Calu3 (cell line): ENCODE measurements around the gene LCE1F. TPM values are rescaled to one million over a fixed set of nuclear protein-coding genes. Genes with fewer than 3 reads are reported as not detected.
A peak's percentile ranks its signal among the peaks of the same experiment; 100 is the strongest.

ENCODE experiments used
- Bru-seq: library from RNA; stranded (reverse); fragments of 400-500 nt; gene quantifications from one replicate; lab custom pipeline; 2021; lab: Mats Ljungman, UMichigan
- BruChase-seq, 2 experiments: library from RNA; stranded (reverse); fragments of 400-500 nt; gene quantifications; one replicate each; lab custom pipeline; 2021; lab: Mats Ljungman, UMichigan
- BruUV-seq: library from RNA; stranded (reverse); fragments of 400-500 nt; replicated peaks from 2 replicates; lab custom pipeline; 2021; lab: Mats Ljungman, UMichigan
- CTCF ChIA-PET: fragments of 300-600 bp; sonication (Branson Sonifier 250); formaldehyde crosslinking; loops from one replicate; lab custom pipeline; 2022; ENCODE audit warnings: antibody characterized with exemption; lab: Charles Lee
- DNase-seq: peaks from one replicate; pipeline ENCODE4 v3.0.0; 2022
- H3K27ac Mint-ChIP-seq: one replicate; pipeline ENCODE4 v1.8.0; 2022; ENCODE audit warnings: mixed read lengths; ENCODE audit not compliant: unreplicated experiment
- H3K27me3 Mint-ChIP-seq: one replicate; pipeline ENCODE4 v1.8.0; 2022; ENCODE audit warnings: mixed read lengths; ENCODE audit not compliant: unreplicated experiment
- H3K36me3 Mint-ChIP-seq: one replicate; pipeline ENCODE4 v1.8.0; 2022; ENCODE audit warnings: mild to moderate bottlenecking, moderate library complexity, mixed read lengths; ENCODE audit not compliant: insufficient read depth, unreplicated experiment
- H3K4me1 Mint-ChIP-seq: one replicate; pipeline ENCODE4 v1.8.0; 2022; ENCODE audit warnings: mild to moderate bottlenecking, low read depth, mixed read lengths; ENCODE audit not compliant: unreplicated experiment
- H3K4me3 Mint-ChIP-seq: one replicate; pipeline ENCODE4 v1.8.0; 2022; ENCODE audit warnings: mild to moderate bottlenecking, low read depth, moderate library complexity, mixed read lengths; ENCODE audit not compliant: unreplicated experiment
- H3K9me3 Mint-ChIP-seq: one replicate; pipeline ENCODE4 v1.8.0; 2022; ENCODE audit warnings: low read depth, mixed read lengths; ENCODE audit not compliant: unreplicated experiment
- CTCF ChIP-seq: fragments of 200-600 bp; IDR thresholded peaks from one replicate; pipeline ENCODE4 v1.8.0; 2022; ENCODE audit warnings: antibody characterized with exemption; ENCODE audit not compliant: unreplicated experiment
- intact Hi-C: fragments of 100-400 bp; cut with micrococcal nuclease; formaldehyde crosslinking; loops from one replicate; pipeline ENCODE4 v1.10.0; 2022; ENCODE audit not compliant: unreplicated experiment
- long read RNA-seq: library from polyadenylated mRNA; stranded (forward); transcript quantifications from one replicate; pipeline ENCODE4 v2.0.0, GENCODE V29; 2022
- total RNA-seq: library from RNA; stranded (reverse); gene quantifications from 2 replicates; pipeline ENCODE4 v1.2.3, GENCODE V29; 2022

The LCE1F gene
- total RNA-seq = not detected in 2 replicates
- not detected for Bru-seq, nascent RNA
- BruChase-seq, experiment 1, labeled RNA remaining after a 6-hour chase = not detected
- not detected for BruChase-seq, experiment 2, labeled RNA remaining after a 2-hour chase
- long read RNA-seq = 0 reads

DNA sequence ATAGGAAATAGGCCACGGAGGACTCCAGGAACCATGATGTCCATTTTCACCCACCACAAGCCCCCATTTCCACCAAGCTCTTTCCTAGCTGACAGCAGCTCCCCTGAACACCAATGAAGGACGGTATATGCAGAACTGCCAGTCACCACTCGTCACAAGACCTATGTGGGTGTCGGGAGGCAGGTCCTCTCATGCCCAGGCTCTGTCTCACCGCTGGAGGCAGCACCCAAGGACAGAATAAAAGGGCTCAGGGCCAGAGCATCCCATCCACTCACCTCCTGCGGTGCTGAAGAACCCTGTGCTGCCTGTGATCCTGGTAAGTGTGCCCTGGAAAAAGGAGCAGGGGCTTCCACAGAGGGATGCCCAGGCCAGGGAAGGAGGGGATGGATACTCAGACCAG is at the start of gene LCE1F:
TSS of gene LCE1F (plus strand) at position 266 of the 400 bp plus-strand sequence. CDS start 1,232 bp downstream, outside the sequence.
- Mint-ChIP-seq H3K9me3 (peaks cover 2% of the 10 kb centered on the region), H3K27me3 (peaks cover 47% of the 10 kb centered on the region), H3K27ac (no peak within 1 kb of the TSS), H3K4me1 (no peaks in the 10 kb centered on the region), H3K4me3 (no peak within 1 kb of the TSS), H3K36me3 (no peaks in the 10 kb centered on the region)
- no peak for DNase-seq
- BruUV-seq = no TSS peak
- no peak for TF ChIP-seq CTCF
- intact Hi-C loops = no loop called here
- CTCF ChIA-PET = no interaction called here

DNA sequence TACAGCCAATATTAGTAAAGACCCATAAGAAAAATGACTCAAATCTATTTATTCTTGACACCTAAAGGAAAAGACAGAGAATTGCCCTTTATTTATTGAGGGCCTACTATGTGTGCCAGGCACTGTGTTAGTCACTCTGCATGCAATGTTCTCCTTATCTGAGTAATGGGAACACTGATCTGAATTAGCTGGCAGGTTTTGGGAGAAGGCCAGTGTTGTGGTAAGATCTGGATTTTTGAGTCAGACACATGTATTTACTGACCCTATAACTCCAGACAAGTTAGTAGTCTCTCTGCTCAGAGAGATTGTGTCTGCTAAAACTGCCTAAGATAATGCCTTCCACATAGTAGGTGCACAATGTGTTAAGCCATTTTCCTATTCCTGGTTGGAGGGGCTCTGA is 49.7 kb upstream of the LCE1F start:
- TF ChIP-seq CTCF = no peak
- Mint-ChIP-seq H3K9me3 (no peaks in the 10 kb centered on the region), H3K4me3 (no peak overlapping the region), H3K36me3 (no peaks in the 10 kb centered on the region), H3K4me1 (no peaks in the 10 kb centered on the region), H3K27ac (no peak overlapping the region), H3K27me3 (peaks cover 83% of the 10 kb centered on the region)
- no TSS peak for BruUV-seq
- intact Hi-C loops = no loop called here
- no peak for DNase-seq
- CTCF ChIA-PET = no interaction called here

GRCh38 chr1:152728986-152729385 is 46.0 kb upstream of the LCE1F start:
- H3K27ac Mint-ChIP-seq = no peak overlapping the region
- no TSS peak for BruUV-seq
- no peak for DNase-seq
- intact Hi-C loops = no loop called here
- no peak overlapping the region for H3K4me3 Mint-ChIP-seq
- no peaks in the 10 kb centered on the region for H3K9me3 Mint-ChIP-seq
- H3K27me3 Mint-ChIP-seq = peaks cover 70% of the 10 kb centered on the region
- no peak for TF ChIP-seq CTCF
- CTCF ChIA-PET = no interaction called here
- H3K36me3 Mint-ChIP-seq = no peaks in the 10 kb centered on the region
- H3K4me1 Mint-ChIP-seq = no peaks in the 10 kb centered on the region

- H3K4me1 Mint-ChIP-seq = no peaks in the 10 kb centered on the region
- no TSS peak for BruUV-seq
- intact Hi-C loops = loop anchor here (10.0 kb wide), 1 partner anchor 81 kb away; no protein-coding TSS in a partner anchor
Measured at GRCh38 chr1:152735648-152736047, 39.3 kb upstream of the LCE1F start.

More at GRCh38 chr1:152735648-152736047, 39.3 kb upstream of the LCE1F start:
- H3K27ac Mint-ChIP-seq = no peak overlapping the region
- no peaks in the 10 kb centered on the region for H3K36me3 Mint-ChIP-seq
- peaks cover 79% of the 10 kb centered on the region for H3K27me3 Mint-ChIP-seq
- peak; percentile 40 for TF ChIP-seq CTCF
- H3K9me3 Mint-ChIP-seq = no peaks in the 10 kb centered on the region
- CTCF ChIA-PET = no interaction called here
- peak; percentile 12 for DNase-seq
- H3K4me3 Mint-ChIP-seq = no peak overlapping the region
